Keratinocyte (primary cell): ENCODE measurements around the gene HNF4A. TPM values are rescaled to one million over a fixed set of nuclear protein-coding genes. Genes with fewer than 3 reads are reported as not detected.

ENCODE experiments used
- DNase-seq: peaks from one replicate; pipeline ENCODE4 v3.0.0-alpha.2; 2011; ENCODE audit warnings: low read depth, missing footprints, low spot score
- FAIRE-seq: peaks from 2 replicates; lab custom pipeline; 2011; peaks lifted over from hg19 to GRCh38; lab: Jason Lieb, UNC
- H2AFZ ChIP-seq: 2 replicates; pipeline ENCODE4 v1.6.0; 2012; ENCODE audit warnings: low read length, control low read depth, inconsistent platforms; ENCODE audit not compliant: control insufficient read depth
- H3K27ac ChIP-seq: 2 replicates; pipeline ENCODE4 v1.5.1; 2011; ENCODE audit warnings: low read length; ENCODE audit not compliant: control insufficient read depth, insufficient read depth
- H3K27me3 ChIP-seq: 3 replicates; pipeline ENCODE4 v1.6.0; 2011; ENCODE audit warnings: low read length; ENCODE audit not compliant: control insufficient read depth, insufficient read depth; ENCODE audit errors: extremely low read depth
- H3K36me3 ChIP-seq, 2 experiments: 2 replicates in 1 of 2; 3 replicates in 1 of 2; pipeline ENCODE4 v1.5.1; 2011; ENCODE audit warnings: low read length in 2 of 2, mild to moderate bottlenecking in 1 of 2; ENCODE audit not compliant: control insufficient read depth in 2 of 2, insufficient read depth in 2 of 2; ENCODE audit errors: extremely low read depth in 1 of 2
- H3K4me1 ChIP-seq: 3 replicates; pipeline ENCODE4 v1.5.1; 2011; ENCODE audit warnings: low read length; ENCODE audit not compliant: control insufficient read depth, insufficient read depth; ENCODE audit errors: extremely low read depth
- H3K4me2 ChIP-seq: 3 replicates; pipeline ENCODE4 v1.6.0; 2011; ENCODE audit warnings: low read depth, low read length; ENCODE audit not compliant: control insufficient read depth, insufficient read depth; ENCODE audit errors: extremely low read depth
- H3K4me3 ChIP-seq, 3 experiments: fragments of 200-600 bp in 1 of 3; sonication (generic) in 1 of 3; 2 replicates in 2 of 3; 3 replicates in 1 of 3; pipeline ENCODE4 v1.5.1; 2011 to 2016; ENCODE audit warnings: low read length in 3 of 3, mild to moderate bottlenecking in 3 of 3, control low read depth in 2 of 3, inconsistent platforms in 1 of 3, low read depth in 1 of 3, mixed read lengths in 1 of 3, mixed run types in 1 of 3, moderate library complexity in 1 of 3; ENCODE audit not compliant: control insufficient read depth in 2 of 3, insufficient read depth in 2 of 3; ENCODE audit errors: extremely low read depth in 1 of 3
- H3K79me2 ChIP-seq: 2 replicates; pipeline ENCODE4 v1.6.0; 2012; ENCODE audit warnings: low read length; ENCODE audit not compliant: control insufficient read depth, insufficient read depth
- H3K9ac ChIP-seq: 3 replicates; pipeline ENCODE4 v1.6.0; 2011; ENCODE audit warnings: low read length; ENCODE audit not compliant: control insufficient read depth, insufficient read depth; ENCODE audit errors: extremely low read depth
- H3K9me1 ChIP-seq: 3 replicates; pipeline ENCODE4 v1.6.0; 2011; ENCODE audit warnings: low read length; ENCODE audit not compliant: control insufficient read depth, insufficient read depth; ENCODE audit errors: extremely low read depth
- H3K9me3 ChIP-seq: 2 replicates; pipeline ENCODE4 v1.5.1; 2012; ENCODE audit warnings: low read depth, low read length; ENCODE audit not compliant: control insufficient read depth
- H4K20me1 ChIP-seq: 3 replicates; pipeline ENCODE4 v1.6.0; 2011; ENCODE audit warnings: low read length; ENCODE audit not compliant: control insufficient read depth, insufficient read depth; ENCODE audit errors: extremely low read depth
- EZH2 ChIP-seq: IDR thresholded peaks from one replicate; pipeline ENCODE4 v1.6.1; 2012; ENCODE audit warnings: inconsistent platforms, mild to moderate bottlenecking, low read length, moderate library complexity
- dilution Hi-C: fragments of 300-500 bp; cut with MboI; formaldehyde crosslinking; loops from one replicate; pipeline ENCODE4 v1.7.0; 2020; ENCODE audit warnings: low sequenced_read_pairs; ENCODE audit not compliant: extremely low pct_ligation_motif_present
- polyA plus RNA-seq, 5 experiments: library from polyadenylated mRNA; depleted of rRNA in 3 of 5; stranded (reverse) in 3 of 5; stranded (forward) in 1 of 5; unstranded in 1 of 5; fragments of >200 nt; gene quantifications; 1 replicate in 1 of 5; 2 replicates in 3 of 5; 3 replicates in 1 of 5; pipeline versions ENCODE4 v1.2.1 to v1.2.3, GENCODE V29; 2011 to 2012; ENCODE audit warnings: missing spikeins in 2 of 5, low read depth in 1 of 5, low replicate concordance in 1 of 5
- TF ChIP-seq, protein P1 (sequence below), 3 experiments: IDR thresholded peaks in 1 of 3; conservative IDR thresholded peaks in 1 of 3; optimal IDR thresholded peaks in 1 of 3; 2 replicates in 2 of 3; 3 replicates in 1 of 3; pipeline versions ENCODE3 to v1.5.1; 2011; ENCODE audit warnings: low read length in 3 of 3, mild to moderate bottlenecking in 3 of 3, moderate library complexity in 2 of 3, control low read depth in 1 of 3, inconsistent platforms in 1 of 3; ENCODE audit not compliant: insufficient read depth in 2 of 3; ENCODE audit errors: extremely low read depth in 1 of 3

The HNF4A gene
- polyA plus RNA-seq, 1 donor (not counting 4 experiments of a cell fraction or from before 2014, with no cell fraction given) = not detected

DNA sequence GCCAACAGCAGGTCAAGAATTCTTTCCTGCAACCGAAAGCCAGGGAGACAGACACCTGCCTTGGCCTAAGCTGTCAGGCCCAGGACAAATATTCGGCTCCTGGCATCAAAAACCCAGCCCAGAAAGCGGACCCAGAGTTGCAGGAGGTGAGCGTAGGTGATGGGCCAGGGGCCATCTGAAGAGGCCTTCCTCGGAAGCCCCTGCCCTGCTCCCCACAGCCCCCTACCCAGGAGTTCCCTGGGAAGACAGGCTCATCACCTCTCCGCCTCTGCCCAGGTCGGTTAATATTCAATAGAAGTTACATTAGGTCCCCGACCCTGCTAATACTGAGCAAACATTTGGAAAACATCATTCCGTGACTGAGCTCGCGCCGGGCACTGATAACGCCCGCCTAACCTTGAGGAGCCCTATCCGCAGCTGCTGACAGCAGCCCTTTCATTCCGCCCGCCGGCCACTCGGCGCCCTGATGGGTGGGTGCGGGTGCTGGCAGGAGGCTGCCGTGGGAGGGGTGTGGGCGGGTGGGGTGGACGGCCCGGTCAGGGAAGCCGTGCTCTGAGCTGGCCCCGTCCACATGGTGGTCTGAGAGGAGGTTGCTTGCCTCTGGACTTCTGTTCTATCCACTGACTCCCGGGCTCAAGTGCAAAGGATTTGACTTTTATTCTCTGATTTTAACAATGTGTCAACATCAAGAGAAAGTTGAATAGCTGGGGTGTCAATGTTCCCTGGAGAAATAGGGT is 55.7 kb downstream of the HNF4A start:
- H3K4me1 ChIP-seq = peaks cover 28% of the 10 kb centered on the region
- no peaks in the 10 kb centered on the region for H3K9me3 ChIP-seq
- dilution Hi-C loops = no loop called here
- H3K27ac ChIP-seq = no peak overlapping the region
- TF ChIP-seq EZH2 = no peak
- TF ChIP-seq, protein P1, sequence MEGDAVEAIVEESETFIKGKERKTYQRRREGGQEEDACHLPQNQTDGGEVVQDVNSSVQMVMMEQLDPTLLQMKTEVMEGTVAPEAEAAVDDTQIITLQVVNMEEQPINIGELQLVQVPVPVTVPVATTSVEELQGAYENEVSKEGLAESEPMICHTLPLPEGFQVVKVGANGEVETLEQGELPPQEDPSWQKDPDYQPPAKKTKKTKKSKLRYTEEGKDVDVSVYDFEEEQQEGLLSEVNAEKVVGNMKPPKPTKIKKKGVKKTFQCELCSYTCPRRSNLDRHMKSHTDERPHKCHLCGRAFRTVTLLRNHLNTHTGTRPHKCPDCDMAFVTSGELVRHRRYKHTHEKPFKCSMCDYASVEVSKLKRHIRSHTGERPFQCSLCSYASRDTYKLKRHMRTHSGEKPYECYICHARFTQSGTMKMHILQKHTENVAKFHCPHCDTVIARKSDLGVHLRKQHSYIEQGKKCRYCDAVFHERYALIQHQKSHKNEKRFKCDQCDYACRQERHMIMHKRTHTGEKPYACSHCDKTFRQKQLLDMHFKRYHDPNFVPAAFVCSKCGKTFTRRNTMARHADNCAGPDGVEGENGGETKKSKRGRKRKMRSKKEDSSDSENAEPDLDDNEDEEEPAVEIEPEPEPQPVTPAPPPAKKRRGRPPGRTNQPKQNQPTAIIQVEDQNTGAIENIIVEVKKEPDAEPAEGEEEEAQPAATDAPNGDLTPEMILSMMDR (optimal IDR thresholded peaks at IDR 0.05 in 1 of 3, IDR thresholded peaks at IDR 0.05 in 1 of 3, conservative IDR thresholded peaks at IDR 0.05 in 1 of 3; ENCODE audit: extremely low read depth in 1 of 3, insufficient read depth in 2 of 3, low read length in 3 of 3) = no peak
- H3K9me1 ChIP-seq = no peaks in the 10 kb centered on the region
- no peaks in the 10 kb centered on the region for H4K20me1 ChIP-seq
- no peak overlapping the region for H2AFZ ChIP-seq
- FAIRE-seq = no peak
- no peaks in the 10 kb centered on the region for H3K36me3 ChIP-seq
- no peak for DNase-seq
- H3K4me2 ChIP-seq = no peak overlapping the region
- H3K27me3 ChIP-seq = no peaks in the 10 kb centered on the region
- no peak overlapping the region for H3K4me3 ChIP-seq
- H3K9ac ChIP-seq = no peak overlapping the region
- no peaks in the 10 kb centered on the region for H3K79me2 ChIP-seq

DNA sequence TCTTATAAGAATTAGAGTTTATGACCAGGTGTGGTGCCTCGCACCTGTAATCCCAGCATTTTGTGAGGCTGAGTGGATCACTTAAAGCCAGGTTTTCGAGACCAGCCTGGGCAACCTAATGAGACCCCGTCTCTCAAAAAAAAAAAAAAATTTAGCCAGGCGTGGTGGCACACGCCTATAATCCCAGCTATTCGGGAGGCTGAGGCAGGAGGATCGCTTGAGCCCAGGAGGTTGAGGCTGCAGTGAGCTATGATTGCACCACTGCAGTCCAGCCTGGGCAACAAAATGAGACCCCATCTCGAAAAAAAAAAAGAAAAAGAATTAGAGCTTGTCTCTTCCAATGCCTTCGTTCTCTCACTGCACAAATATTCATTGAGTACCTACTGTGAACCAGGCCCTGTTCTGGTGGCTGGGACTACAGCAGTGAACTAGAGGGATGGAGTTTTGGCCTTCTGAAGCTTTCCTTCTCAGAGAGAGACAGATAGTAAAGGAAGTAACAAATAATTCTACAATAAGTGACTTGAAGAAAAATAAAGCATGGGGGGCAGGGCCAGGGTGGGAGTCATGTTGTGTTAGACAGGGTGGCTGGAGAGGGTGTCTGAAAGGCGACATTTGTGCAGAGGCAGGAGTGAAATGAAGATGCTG is 56.4 kb downstream of the HNF4A start:
- Histone ChIP-seq H3K9me1 (no peaks in the 10 kb centered on the region), H3K4me2 (no peak overlapping the region), H3K27me3 (no peaks in the 10 kb centered on the region), H3K36me3 (no peaks in the 10 kb centered on the region), H3K9ac (no peak overlapping the region), H3K79me2 (no peaks in the 10 kb centered on the region), H2AFZ (no peak overlapping the region), H4K20me1 (no peaks in the 10 kb centered on the region), H3K27ac (no peak overlapping the region), H3K9me3 (no peaks in the 10 kb centered on the region), H3K4me1 (peaks cover 26% of the 10 kb centered on the region), H3K4me3 (no peak overlapping the region)
- dilution Hi-C loops = no loop called here
- no peak for FAIRE-seq
- no peak for DNase-seq
- TF ChIP-seq, protein P1 (optimal IDR thresholded peaks at IDR 0.05 in 1 of 3, IDR thresholded peaks at IDR 0.05 in 1 of 3, conservative IDR thresholded peaks at IDR 0.05 in 1 of 3; ENCODE audit: extremely low read depth in 1 of 3, insufficient read depth in 2 of 3, low read length in 3 of 3) = no peak
- no peak for TF ChIP-seq EZH2
